ENCODE results near the gene DYNC2I2. TPM values are rescaled to one million over a fixed set of nuclear protein-coding genes. Genes with fewer than 3 reads are reported as not detected.
"Not testable (repeated sequence)": the region's sequence is repeated elsewhere in the genome, so short reads cannot be mapped to it uniquely, and the experiment has no call there.

Gene DYNC2I2
- total RNA-seq, 2 experiments from 2014 or later = 51.5 to 53.5 TPM

DNA sequence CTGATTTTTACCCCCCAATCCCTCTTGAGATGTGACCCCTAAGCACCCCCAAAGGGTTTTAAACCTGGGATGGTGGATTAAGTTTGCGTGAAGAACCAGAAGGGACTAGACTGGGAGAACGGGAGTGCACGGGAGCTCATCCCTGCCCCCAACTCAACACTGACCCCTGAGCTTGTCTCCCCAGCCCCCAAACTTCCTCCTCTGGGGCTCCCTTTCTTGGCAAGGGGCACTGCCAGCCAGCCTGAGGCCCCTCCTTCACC, 27.3 kb upstream of the DYNC2I2 start:
- Mint-ChIP-seq H3K4me1 (peaks cover 54% of the 10 kb centered on the region), H3K36me3 (ENCODE audit: low read depth) (peaks cover 6% of the 10 kb centered on the region), H3K27ac (peak overlapping the region; percentile 97), H3K27me3 (no peaks in the 10 kb centered on the region), H3K4me3 (peak overlapping the region; percentile 95), H3K9me3 (no peaks in the 10 kb centered on the region)
- no peak for DNase-seq
- CTCF ChIA-PET = interaction anchor here (0.9 to 2.7 kb wide), 3 partner anchors 18 to 134 kb away, joined by 3 to 13 read pairs (median 3); partner anchors contain the start of genes ENDOG and PKN3
- POLR2A ChIA-PET = interaction anchor here (0.8 to 4.0 kb wide), 20 partner anchors 8 to 314 kb away, joined by 3 to 27 read pairs (median 4); partner anchors contain the start of genes DYNC2I2, ENDOG, PKN3 and SPTAN1

DNA sequence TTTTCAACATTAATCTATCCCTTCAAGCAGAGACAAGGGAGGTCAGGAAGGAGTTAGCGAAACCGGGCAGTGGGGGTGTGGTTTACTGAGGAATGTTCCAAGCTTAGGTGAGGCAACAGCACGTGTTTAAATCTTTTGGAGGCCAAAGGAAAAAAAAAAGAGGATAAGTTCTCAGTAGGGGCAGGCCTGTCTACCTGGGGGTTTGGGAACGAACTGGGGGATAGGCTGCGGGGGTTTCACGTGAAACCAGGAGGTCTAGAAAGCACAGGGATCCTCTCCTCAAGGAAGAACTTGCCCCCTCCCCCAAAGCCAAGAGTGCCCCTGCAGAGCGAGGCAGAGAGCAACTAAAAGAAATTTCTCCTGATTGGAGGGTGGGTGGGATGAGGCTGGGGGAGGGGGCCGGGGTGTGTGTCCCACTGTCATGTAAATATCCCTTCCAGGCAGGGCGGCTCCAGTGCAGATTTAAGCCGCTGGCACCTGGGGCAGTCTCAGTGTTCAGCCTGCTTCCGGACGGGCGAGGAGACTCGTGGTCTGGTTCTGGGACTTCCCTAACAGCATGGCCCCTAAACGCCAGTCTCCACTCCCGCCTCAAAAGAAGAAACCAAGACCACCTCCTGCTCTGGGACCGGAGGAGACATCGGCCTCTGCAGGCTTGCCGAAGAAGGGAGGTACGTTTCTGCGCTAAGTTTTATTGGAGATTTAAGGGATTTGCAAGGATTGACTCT, 26.9 kb upstream of the DYNC2I2 start:
- Mint-ChIP-seq H3K4me1 (peaks cover 54% of the 10 kb centered on the region), H3K36me3 (ENCODE audit: low read depth) (peaks cover 6% of the 10 kb centered on the region), H3K27me3 (no peaks in the 10 kb centered on the region), H3K4me3 (peak overlapping the region; percentile 95), H3K9me3 (no peaks in the 10 kb centered on the region), H3K27ac (peak overlapping the region; percentile 97)
- POLR2A ChIA-PET = interaction anchor here (0.8 to 4.0 kb wide), 20 partner anchors 8 to 314 kb away, joined by 3 to 27 read pairs (median 4); partner anchors contain the start of genes DYNC2I2, ENDOG, PKN3 and SPTAN1
- DNase-seq = peak; percentile 43
- CTCF ChIA-PET = interaction anchor here (0.6 to 2.7 kb wide), 4 partner anchors 18 to 136 kb away, joined by 3 to 13 read pairs (median 3); partner anchors contain the start of genes ENDOG and PKN3

DNA sequence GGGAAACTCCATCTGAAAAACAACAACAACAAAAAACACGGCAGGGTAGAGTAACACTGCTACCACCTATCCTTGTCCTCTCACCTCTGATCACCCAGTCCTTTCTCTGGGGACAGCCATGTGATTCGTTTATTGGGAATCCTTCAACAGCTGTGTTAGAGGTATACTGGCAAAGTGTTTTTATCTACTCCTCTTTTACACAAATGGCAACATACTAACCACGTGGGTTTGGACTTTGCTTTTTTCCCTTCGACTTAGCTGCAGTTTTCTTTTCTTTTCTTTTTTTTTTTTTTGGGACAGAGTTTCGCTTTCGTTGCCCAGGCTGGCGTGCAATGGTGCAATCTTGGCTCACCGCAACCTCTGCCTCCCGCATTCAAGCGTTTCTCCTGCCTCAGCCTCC, 21.1 kb upstream of the DYNC2I2 start:
- POLR2A ChIA-PET = interaction anchor here (0.6 kb wide), 1 partner anchor 8 kb away, joined by 3 read pairs; no protein-coding TSS in a partner anchor

DNA sequence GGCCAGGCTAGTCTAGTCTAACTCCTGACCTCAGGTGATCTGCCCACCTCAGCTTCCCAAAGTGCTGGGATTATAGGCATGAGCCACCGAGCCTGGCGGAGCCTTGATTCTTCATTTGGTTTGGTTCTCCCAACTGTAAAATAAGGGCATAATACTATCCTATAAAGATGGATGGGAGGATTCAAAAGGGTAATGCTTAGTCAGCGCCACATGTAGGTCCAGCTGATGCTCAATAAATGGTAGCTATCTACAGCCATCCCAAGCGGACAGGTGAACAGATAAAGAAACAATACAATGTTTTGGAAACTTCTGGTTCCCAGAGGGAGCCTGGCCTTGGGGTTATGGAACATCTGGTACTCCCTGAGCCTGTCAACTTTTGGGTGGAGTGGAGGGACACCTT, 18.7 kb upstream of the DYNC2I2 start:
- no peak for DNase-seq
- Mint-ChIP-seq H3K27me3 (no peaks in the 10 kb centered on the region), H3K36me3 (ENCODE audit: low read depth) (no peaks in the 10 kb centered on the region), H3K4me1 (no peaks in the 10 kb centered on the region), H3K9me3 (no peaks in the 10 kb centered on the region), H3K27ac (no peak overlapping the region), H3K4me3 (no peak overlapping the region)
- CTCF ChIA-PET = interaction anchor here (1.5 to 1.8 kb wide), 3 partner anchors 10 to 27 kb away, joined by 3 to 5 read pairs (median 4); partner anchors contain the start of gene PKN3
- POLR2A ChIA-PET = interaction anchor here (1.4 to 1.7 kb wide), 2 partner anchors 9 to 14 kb away, joined by 5 to 9 read pairs; partner anchors contain the start of gene SET

More for the DNA sequence above, 21.1 kb upstream of the DYNC2I2 start:
- H3K36me3 Mint-ChIP-seq (ENCODE audit: low read depth) = peaks cover 3% of the 10 kb centered on the region
- no peak overlapping the region for H3K4me3 Mint-ChIP-seq
- H3K27ac Mint-ChIP-seq = no peak overlapping the region
- no peak for DNase-seq
- no peaks in the 10 kb centered on the region for H3K9me3 Mint-ChIP-seq
- H3K4me1 Mint-ChIP-seq = peaks cover 3% of the 10 kb centered on the region
- H3K27me3 Mint-ChIP-seq = no peaks in the 10 kb centered on the region
- CTCF ChIA-PET = no interaction called here

DNA sequence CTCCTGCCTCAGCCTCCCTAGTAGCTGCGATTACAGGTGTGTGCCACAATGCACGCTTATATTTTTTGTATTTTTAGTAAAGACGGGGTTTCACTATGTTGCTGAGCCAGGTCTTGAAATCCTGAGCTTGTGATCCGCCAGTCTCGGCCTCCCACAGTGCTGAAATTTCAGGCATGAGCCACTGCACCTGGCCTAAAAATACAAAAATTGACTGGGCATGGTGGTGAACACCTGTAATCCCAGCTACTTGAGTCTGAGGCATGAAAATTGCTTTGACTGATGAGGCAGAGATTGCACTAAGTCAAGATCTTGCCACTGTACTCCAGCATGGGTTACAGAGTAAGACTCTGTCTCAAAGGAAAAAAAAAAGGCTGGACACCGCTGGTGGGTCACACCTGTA, 13.1 kb upstream of the DYNC2I2 start:
- H3K27me3 Mint-ChIP-seq = no peaks in the 10 kb centered on the region
- H3K9me3 Mint-ChIP-seq = no peaks in the 10 kb centered on the region
- POLR2A ChIA-PET = interaction anchor here (0.6 kb wide), 1 partner anchor 14 kb away, joined by 3 read pairs; no protein-coding TSS in a partner anchor
- DNase-seq = no peak
- no peak overlapping the region for H3K27ac Mint-ChIP-seq
- H3K36me3 Mint-ChIP-seq (ENCODE audit: low read depth) = no peaks in the 10 kb centered on the region
- CTCF ChIA-PET = no interaction called here
- H3K4me3 Mint-ChIP-seq = no peak overlapping the region
- H3K4me1 Mint-ChIP-seq = no peaks in the 10 kb centered on the region

DNA sequence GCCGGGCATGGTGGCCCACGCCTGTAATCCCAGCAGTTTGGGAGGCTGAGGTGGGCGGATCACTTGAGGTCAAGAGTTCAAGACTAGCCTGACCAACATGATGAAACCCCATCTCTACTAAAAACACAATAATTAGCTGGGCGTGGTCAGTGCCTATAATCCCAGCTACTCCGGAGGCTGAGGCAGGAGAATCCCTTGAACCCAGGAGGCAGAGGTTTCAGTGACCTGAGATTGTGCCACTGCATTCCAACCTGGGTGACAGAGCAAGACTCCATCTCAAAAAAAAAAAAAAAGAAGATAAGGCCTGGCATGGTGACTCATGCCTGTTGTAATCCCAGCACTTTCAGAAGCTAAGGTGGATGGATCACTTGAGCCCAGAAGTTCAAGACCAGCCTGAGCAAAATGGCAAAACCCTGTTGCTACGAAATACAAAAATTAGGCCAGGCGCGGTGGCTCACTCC, 9.9 kb upstream of the DYNC2I2 start:
- H3K27ac Mint-ChIP-seq; DNase-seq; CTCF ChIA-PET; H3K4me1 Mint-ChIP-seq; H3K4me3 Mint-ChIP-seq; H3K9me3 Mint-ChIP-seq; H3K36me3 Mint-ChIP-seq (ENCODE audit: low read depth); H3K27me3 Mint-ChIP-seq: not testable (repeated sequence)
- POLR2A ChIA-PET = interaction anchor here (2.1 kb wide), 1 partner anchor 18 kb away, joined by 5 read pairs; no protein-coding TSS in a partner anchor

DNA sequence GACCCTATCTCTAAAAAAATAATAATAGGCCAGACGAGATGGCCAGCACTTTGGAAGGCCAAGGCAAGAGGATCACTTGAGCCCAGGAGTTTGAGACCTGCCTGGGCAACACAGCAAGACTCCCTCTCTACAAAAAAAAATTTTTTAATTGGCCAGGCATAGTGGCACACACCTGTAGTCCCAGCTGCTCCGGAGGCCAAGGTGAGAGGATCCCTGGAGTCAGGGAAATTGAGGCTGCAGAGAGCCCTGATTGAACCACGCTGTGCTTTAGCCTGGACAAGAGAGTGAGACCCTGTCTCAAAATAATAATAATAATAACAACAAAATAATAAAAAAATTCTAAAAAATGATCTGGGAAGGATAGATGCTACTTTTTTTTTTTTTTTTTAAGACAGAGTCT, 1.1 kb upstream of the DYNC2I2 start:
- Mint-ChIP-seq H3K36me3 (ENCODE audit: low read depth) (peaks cover 5% of the 10 kb centered on the region), H3K27ac (peak overlapping the region; percentile 99), H3K9me3 (no peaks in the 10 kb centered on the region), H3K4me1 (peaks cover 18% of the 10 kb centered on the region), H3K4me3 (no peak overlapping the region), H3K27me3 (no peaks in the 10 kb centered on the region)
- DNase-seq = no peak
- ChIA-PET POLR2A (interaction anchor here (1.3 to 2.1 kb wide), 5 partner anchors 10 to 67 kb away, joined by 3 to 11 read pairs (median 6); partner anchors contain the start of gene ZDHHC12), CTCF (interaction anchor here (0.7 to 1.6 kb wide), 3 partner anchors 15 to 161 kb away, joined by 3 to 5 read pairs (median 4); partner anchors contain the start of gene ENDOG)

DNA sequence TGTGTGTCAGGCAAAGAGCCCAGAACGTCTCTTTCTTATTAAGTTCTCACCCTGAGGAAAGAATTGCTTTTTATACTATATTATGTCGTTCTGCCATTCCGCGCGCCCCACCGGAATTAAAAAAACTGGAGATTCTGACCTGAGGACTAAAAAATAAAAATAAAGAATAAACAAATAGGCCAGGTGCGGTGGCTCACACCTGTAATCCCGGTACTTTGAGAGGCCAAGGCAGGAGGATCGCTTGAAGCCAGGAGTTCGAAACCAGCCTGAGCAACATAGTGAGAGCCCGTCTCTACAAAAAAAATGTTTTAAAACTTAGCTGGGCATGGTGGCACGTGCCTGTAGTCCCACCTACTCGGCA, 677 bp upstream of the DYNC2I2 start:
- Mint-ChIP-seq H3K4me1 (peaks cover 18% of the 10 kb centered on the region), H3K4me3 (peak overlapping the region; percentile 89), H3K27me3 (no peaks in the 10 kb centered on the region), H3K9me3 (no peaks in the 10 kb centered on the region), H3K36me3 (ENCODE audit: low read depth) (peaks cover 5% of the 10 kb centered on the region), H3K27ac (peak overlapping the region; percentile 99)
- ChIA-PET POLR2A (interaction anchor here (1.0 to 2.1 kb wide), 6 partner anchors 9 to 224 kb away, joined by 3 to 11 read pairs (median 5); partner anchors contain the start of genes KYAT1, LRRC8A and ZDHHC12), CTCF (interaction anchor here (1.0 to 1.6 kb wide), 4 partner anchors 8 to 161 kb away, joined by 3 to 5 read pairs (median 4); partner anchors contain the start of genes ENDOG and PKN3)
- DNase-seq = no peak

DNA sequence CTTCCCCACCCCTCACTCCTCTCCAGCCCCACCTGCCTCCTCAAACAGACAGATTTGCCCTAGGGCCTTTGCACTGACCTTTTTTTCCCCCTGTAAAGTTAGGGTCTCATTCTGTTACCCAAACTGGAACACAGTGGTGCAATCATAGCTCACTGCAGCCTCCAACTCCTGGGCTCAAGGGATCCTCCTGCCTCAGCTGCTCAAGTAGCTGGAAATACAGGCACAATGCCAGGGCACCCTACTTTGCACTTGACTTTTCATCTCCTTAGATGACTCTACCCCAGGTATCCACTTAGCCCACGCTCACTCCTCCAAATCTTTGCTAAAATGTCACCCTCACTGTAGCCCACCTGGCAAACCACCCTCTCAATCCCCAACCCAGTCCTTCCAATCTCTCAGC, 2.2 kb downstream of the DYNC2I2 start:
- no peaks in the 10 kb centered on the region for H3K9me3 Mint-ChIP-seq
- no peaks in the 10 kb centered on the region for H3K27me3 Mint-ChIP-seq
- H3K4me1 Mint-ChIP-seq = peaks cover 18% of the 10 kb centered on the region
- peaks cover 5% of the 10 kb centered on the region for H3K36me3 Mint-ChIP-seq (ENCODE audit: low read depth)
- no peak overlapping the region for H3K27ac Mint-ChIP-seq
- ChIA-PET CTCF (interaction anchor here (1.8 kb wide), 1 partner anchor 48 kb away, joined by 4 read pairs; the partner anchor contains the start of gene PKN3), POLR2A (interaction anchor here (1.7 to 2.3 kb wide), 2 partner anchors 9 to 36 kb away, joined by 4 to 11 read pairs; partner anchors contain the start of gene SET)
- H3K4me3 Mint-ChIP-seq = peak overlapping the region; percentile 51
- DNase-seq = no peak

DNA sequence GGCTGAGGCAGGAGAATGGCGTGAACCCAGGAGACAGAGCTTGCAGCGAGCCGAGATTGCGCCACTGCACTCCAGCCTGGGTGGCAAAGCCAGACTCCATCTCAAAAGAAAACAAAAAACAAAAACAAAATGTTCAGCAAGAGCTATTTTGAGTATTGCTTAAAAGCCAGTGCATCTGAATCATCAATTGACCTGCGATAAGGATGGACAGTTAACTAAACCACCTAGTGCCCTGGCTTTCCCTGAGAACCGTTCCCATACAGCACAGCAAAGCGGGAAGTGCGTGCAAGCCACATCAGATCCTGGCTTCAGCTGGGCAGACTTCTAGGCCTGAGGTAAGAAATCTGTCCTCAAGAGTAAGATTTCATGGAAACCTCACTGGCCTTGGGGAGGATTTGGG, 2.7 kb downstream of the DYNC2I2 start:
- Mint-ChIP-seq H3K27ac (no peak overlapping the region), H3K36me3 (ENCODE audit: low read depth) (peaks cover 5% of the 10 kb centered on the region), H3K4me1 (peaks cover 18% of the 10 kb centered on the region), H3K9me3 (no peaks in the 10 kb centered on the region), H3K27me3 (no peaks in the 10 kb centered on the region), H3K4me3 (no peak overlapping the region)
- ChIA-PET CTCF (interaction anchor here (1.8 kb wide), 1 partner anchor 48 kb away, joined by 4 read pairs; the partner anchor contains the start of gene PKN3), POLR2A (interaction anchor here (1.7 to 2.3 kb wide), 2 partner anchors 8 to 36 kb away, joined by 4 to 11 read pairs; partner anchors contain the start of gene SET)
- no peak for DNase-seq

DNA sequence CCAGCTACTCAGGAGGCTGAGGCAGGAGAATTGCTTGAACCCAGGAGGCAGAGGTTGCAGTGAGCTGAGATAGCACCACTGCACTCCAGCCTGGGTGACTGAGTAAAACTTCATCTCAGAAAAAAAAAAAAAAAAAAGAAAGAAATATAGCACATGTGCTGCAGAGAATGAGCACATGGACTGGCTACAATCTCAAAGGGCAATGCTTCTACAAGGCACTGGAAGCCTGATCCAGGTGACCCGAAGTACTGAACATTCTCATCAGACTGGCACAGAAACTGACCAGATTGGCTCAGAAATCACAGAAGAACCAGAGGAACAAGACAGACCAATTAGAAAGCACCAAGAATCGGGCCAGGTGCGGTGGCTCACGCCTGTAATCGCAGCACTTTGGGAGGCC, 4.8 kb downstream of the DYNC2I2 start:
- ChIA-PET CTCF (no interaction called here), POLR2A (no interaction called here)
- Mint-ChIP-seq H3K4me1 (peaks cover 13% of the 10 kb centered on the region), H3K27me3 (no peaks in the 10 kb centered on the region), H3K9me3 (no peaks in the 10 kb centered on the region), H3K36me3 (ENCODE audit: low read depth) (peaks cover 5% of the 10 kb centered on the region), H3K4me3 (no peak overlapping the region), H3K27ac (no peak overlapping the region)
- no peak for DNase-seq

DNA sequence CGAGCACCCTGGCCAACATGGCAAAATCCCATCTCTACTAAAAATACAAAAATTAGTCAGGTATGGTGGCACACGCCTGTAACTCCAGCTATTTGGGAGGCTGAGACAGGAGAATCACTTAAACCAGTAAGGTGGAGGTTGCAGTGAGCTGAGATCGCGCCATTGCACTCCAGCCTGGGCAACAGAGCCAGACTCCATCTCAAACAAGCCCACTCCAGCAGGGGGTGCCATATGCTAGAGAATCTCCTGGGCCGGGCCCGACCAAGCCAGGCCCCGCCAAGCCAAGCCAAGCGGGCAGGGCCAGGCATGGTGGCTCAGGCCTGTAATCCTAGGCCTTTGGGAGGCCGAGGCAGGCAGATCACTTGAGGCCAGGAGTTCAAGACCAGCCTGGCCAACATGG, 8.4 kb downstream of the DYNC2I2 start:
- H3K4me3 Mint-ChIP-seq, H3K27me3 Mint-ChIP-seq: not testable (repeated sequence)
- CTCF ChIA-PET = interaction anchor here (0.7 to 1.9 kb wide), 6 partner anchors 28 to 195 kb away, joined by 3 to 10 read pairs (median 4); partner anchors contain the start of genes ENDOG and ZDHHC12

More for the DNA sequence above, 8.4 kb downstream of the DYNC2I2 start:
- peak; percentile 74 for DNase-seq
- not testable (repeated sequence) for H3K4me1 Mint-ChIP-seq; H3K36me3 Mint-ChIP-seq (ENCODE audit: low read depth); H3K9me3 Mint-ChIP-seq; H3K27ac Mint-ChIP-seq
- POLR2A ChIA-PET = interaction anchor here (1.0 to 1.7 kb wide), 4 partner anchors 10 to 170 kb away, joined by 3 to 5 read pairs (median 4); partner anchors contain the start of gene ENDOG
